ENCODE results near the gene PLEKHG2.

- no peak for TF ChIP-seq EP300 (IDR thresholded peaks at IDR 0.05)
- TF ChIP-seq POLR2AphosphoS5 (IDR thresholded peaks at IDR 0.05): no peak
These were observed 6.5 kb downstream of the PLEKHG2 start for GRCh38 chr19:39419003-39419402.
